Stimulated activated CD4-positive, alpha-beta T cell treated with anti-CD3 and anti-CD28 coated beads, Interleukin-4, amount 100 ng/mL, for 24 hours (primary cell): ENCODE measurements around the gene OR4D2.

Experiments
- DNase-seq: peaks from one replicate; pipeline ENCODE4 v3.0.0-alpha.2; 2020

OR4D2 gene

DNA sequence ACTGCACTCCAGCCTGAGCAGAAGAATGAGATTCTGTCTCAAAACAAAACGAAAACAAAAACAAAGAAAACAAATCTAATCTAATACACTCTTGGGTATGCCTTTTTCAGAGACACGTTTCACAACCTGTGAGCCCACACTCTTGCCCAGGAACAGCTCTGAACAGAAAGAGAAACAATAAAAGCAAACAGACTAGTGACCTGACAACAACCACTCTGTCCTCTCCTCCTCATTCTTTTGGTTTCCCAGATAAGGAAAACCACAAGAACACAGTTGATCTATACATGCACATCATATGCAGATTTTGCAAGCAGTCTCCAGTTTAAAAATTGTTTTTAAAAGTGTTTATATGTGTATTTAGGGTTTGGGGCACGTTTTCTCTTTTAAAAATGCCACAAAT lies 51.0 kb downstream of the OR4D2 start:
- no peak for DNase-seq

DNA sequence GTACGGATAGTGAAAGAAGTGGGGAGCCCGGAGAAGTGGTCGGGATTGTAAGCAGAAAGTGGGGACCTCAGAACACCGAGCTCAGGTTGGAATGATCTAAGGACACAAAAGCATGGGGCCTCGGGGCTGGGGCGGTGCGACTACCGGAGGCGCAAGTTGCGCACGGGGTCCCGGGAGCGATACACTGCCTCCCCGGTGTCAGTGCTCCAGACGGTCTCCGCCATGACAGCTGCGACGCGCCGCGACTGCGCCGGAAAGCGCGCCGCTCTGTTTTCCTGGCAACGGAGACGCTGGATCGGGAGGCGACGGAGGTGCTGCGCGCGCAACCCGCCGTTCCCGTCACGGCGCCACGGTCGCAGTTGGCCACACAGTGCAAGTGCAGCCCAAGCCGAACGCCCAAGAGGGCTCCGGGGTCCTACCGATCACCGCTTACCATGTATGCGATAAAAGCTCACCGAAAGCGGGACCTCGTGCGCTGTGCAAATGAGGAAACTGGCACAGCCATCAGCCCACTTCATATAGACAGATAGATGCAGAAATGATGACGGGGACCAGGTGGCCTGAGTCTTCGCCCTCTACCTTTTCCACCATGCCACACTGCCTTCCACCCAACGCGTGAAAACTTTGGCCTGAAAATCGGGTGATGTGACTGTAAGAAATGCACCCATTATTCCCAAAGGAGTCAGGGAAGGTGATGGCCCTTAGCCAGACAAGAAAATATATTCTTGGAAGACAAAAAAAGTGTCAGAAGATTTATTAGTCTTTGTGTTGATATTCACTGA lies 52.4 kb downstream of the OR4D2 start, which contains the start of gene MKS1:
Gene MKS1, minus strand, starts transcription at position 249 of the 782 bp plus-strand sequence. Its CDS starts 25 bp downstream, at position 224.
- peak; percentile 95 for DNase-seq

DNA sequence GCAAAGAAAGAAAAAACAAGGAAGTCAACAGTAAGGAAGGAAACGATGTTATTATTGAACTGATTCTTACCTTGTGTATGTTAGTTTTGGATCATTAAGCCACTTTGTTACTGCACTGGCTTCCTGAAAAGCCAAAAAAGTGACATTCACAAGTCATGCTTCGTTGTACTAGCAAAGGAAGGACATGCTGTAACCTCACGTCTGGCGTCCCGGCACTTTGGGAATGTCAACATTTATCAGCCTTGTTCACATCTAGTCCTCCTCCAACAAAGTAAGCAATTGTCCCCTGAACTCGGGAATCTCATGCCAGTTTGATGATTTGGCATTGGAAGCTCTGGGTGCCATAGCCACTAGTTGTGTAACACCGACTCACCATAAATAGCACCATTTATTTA lies 53.0 kb downstream of the OR4D2 start:
- no peak for DNase-seq
